ENCODE data around the gene ATE1.

DNA sequence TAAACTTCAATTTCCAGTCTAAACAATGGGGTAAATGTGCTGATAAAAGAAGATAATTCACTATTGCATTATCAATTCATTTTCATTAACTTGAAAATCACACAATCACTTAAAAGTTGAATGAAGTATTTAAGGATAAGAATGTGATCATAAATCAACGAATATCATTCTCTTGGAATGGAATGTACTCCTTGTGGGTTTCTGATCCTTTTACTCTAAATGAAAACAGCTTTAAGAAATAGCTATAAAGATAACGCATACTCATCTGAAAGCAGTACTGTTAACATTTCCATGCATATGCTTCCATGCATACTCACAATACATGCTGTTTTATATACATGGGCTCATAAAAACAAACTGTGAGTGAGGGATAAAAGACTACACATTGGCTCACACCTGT lies 108.8 kb downstream of the ATE1 start:
- TF ChIP-seq NFYB (IDR thresholded peaks at IDR 0.05; ENCODE audit: insufficient read depth, low read depth, low read length) = no peak
- TF ChIP-seq BHLHE40 (IDR thresholded peaks at IDR 0.05; ENCODE audit: borderline replicate concordance in 1 of 2, low read depth in 2 of 2, low read length in 1 of 2) = no peak
- TF ChIP-seq, protein P1, sequence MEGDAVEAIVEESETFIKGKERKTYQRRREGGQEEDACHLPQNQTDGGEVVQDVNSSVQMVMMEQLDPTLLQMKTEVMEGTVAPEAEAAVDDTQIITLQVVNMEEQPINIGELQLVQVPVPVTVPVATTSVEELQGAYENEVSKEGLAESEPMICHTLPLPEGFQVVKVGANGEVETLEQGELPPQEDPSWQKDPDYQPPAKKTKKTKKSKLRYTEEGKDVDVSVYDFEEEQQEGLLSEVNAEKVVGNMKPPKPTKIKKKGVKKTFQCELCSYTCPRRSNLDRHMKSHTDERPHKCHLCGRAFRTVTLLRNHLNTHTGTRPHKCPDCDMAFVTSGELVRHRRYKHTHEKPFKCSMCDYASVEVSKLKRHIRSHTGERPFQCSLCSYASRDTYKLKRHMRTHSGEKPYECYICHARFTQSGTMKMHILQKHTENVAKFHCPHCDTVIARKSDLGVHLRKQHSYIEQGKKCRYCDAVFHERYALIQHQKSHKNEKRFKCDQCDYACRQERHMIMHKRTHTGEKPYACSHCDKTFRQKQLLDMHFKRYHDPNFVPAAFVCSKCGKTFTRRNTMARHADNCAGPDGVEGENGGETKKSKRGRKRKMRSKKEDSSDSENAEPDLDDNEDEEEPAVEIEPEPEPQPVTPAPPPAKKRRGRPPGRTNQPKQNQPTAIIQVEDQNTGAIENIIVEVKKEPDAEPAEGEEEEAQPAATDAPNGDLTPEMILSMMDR (IDR thresholded peaks at IDR 0.05 in 2 of 3, conservative IDR thresholded peaks at IDR 0.05 in 1 of 3; ENCODE audit: control insufficient read depth in 2 of 3, extremely low read depth in 1 of 3, insufficient read depth in 1 of 3, low read depth in 3 of 3, low read length in 3 of 3) = no peak
- no peak for TF ChIP-seq POLR2A (IDR thresholded peaks at IDR 0.05; ENCODE audit: low read depth, low read length)
- TF ChIP-seq GABPA (IDR thresholded peaks at IDR 0.05; ENCODE audit: low read depth) = no peak
- no peak for TF ChIP-seq JUND (IDR thresholded peaks at IDR 0.05; ENCODE audit: low read depth, low read length)
- TF ChIP-seq BRCA1 (IDR thresholded peaks at IDR 0.05; ENCODE audit: low read depth, low read length) = no peak

All from GM12878 (cell line).